Tibial nerve (tissue), 3 donors: Measurements from ENCODE around the gene DROSHA.

Source experiments
- POLR2A ChIP-seq, 2 donors: fragments of 450-650 bp; IDR thresholded peaks; one replicate each; pipeline ENCODE4 v1.6.1; 2017; ENCODE audit warnings: antibody characterized with exemption in 2 of 2, mild to moderate bottlenecking in 2 of 2, moderate library complexity in 2 of 2
- TF ChIP-seq, protein P1 (sequence below), 5 experiments: fragments of 200-600 bp in 3 of 5; fragments of 450-650 bp in 2 of 5; sonication (generic) in 3 of 5; IDR thresholded peaks; one replicate each; pipeline ENCODE4 v1.5.1; 2016 to 2019; ENCODE audit warnings: antibody characterized with exemption in 5 of 5, mild to moderate bottlenecking in 3 of 5, moderate library complexity in 2 of 5

DNA sequence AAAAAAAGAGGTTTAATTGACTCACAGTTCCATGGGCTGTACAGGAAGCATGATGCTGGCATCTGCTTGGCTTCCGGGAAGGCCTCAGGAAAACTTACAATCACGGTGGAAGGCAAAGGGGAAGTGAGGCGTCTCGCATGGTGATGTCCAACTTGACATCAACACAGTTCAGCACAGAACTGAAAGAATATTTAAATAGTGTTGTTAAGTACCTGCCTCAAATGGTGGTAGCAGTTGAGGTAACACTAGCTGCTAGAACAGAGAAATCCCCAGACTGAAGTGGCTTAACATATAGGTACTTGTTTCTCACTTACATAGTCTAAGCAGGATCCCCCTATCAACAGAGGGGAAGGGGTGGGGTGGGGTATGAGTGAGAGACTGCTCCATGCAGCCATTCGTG is 141.6 kb downstream of the DROSHA start:
- no peak for TF ChIP-seq POLR2A (IDR thresholded peaks at IDR 0.05)
- TF ChIP-seq, protein P1, sequence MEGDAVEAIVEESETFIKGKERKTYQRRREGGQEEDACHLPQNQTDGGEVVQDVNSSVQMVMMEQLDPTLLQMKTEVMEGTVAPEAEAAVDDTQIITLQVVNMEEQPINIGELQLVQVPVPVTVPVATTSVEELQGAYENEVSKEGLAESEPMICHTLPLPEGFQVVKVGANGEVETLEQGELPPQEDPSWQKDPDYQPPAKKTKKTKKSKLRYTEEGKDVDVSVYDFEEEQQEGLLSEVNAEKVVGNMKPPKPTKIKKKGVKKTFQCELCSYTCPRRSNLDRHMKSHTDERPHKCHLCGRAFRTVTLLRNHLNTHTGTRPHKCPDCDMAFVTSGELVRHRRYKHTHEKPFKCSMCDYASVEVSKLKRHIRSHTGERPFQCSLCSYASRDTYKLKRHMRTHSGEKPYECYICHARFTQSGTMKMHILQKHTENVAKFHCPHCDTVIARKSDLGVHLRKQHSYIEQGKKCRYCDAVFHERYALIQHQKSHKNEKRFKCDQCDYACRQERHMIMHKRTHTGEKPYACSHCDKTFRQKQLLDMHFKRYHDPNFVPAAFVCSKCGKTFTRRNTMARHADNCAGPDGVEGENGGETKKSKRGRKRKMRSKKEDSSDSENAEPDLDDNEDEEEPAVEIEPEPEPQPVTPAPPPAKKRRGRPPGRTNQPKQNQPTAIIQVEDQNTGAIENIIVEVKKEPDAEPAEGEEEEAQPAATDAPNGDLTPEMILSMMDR (IDR thresholded peaks at IDR 0.05): no peak
